HG03280 (cell line): ENCODE data around the gene STARD4.
A peak's percentile ranks its signal among the peaks of the same experiment; 100 is the strongest.

Experiments
- ATAC-seq: cut with Tn5 transposase; IDR thresholded peaks from one replicate; pipeline ENCODE4 v1.9.1; 2021; ENCODE audit warnings: mild to moderate bottlenecking, moderate library complexity; ENCODE audit not compliant: unreplicated experiment

Gene STARD4

GRCh38 chr5:111530298-111530740, 18.0 kb upstream of the STARD4 start:
- peak; percentile 75 for ATAC-seq

DNA sequence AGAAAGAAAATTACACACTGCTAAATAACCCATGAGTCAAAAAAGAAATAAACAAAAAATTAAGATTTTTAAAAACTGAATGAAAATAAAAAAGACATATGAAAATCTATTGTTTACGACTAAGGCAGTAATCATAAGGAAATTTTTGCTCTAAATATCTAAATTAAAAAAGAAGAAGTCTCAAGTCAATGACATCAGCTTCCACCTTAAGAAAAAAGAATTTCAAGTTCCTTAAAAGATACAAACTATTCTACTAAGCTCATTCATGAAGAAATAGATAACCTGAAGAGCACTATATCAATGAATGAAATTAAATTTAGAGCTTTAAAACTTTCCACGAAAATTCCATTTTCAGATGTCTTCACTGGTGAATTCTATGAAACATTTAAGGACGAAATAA, 15.7 kb upstream of the STARD4 start:
- no peak for ATAC-seq

- ATAC-seq, result no peak
Observed at GRCh38 chr5:111520908-111521307, 8.6 kb upstream of the STARD4 start.

- ATAC-seq, result no peak
Observed at GRCh38 chr5:111518777-111519176, 6.4 kb upstream of the STARD4 start.

DNA sequence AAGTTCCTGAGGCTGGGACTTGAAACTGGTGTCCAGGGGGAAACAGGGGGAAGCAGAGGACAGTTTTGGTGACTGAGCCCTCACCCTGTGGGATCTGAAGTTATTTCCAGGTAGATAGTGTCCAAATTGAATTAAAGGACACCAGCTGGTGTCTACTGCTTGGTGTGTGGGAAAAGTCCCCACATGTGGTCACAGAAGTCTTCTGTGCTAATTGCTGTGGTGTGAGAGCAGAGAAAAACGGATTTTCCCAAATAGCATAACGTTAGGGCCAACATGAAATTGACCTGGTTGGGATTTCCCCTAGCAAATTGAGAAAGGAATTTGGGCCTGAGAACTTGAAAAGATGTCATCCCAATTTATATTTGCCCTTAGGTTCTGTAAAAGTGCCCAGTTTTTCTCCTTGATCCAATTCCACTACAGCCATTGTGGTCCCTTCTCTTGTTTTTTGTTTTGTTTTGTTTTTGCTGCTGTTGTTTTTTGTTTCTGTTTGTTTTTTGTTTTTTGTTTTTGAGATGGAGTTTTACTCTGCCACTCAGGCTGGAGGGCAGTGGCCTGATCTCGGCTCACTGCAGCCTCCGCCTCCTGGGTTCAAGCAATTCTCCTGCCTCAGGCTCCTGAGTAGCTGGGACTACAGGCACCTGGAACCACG, 5.6 kb upstream of the STARD4 start:
- ATAC-seq, result no peak

DNA sequence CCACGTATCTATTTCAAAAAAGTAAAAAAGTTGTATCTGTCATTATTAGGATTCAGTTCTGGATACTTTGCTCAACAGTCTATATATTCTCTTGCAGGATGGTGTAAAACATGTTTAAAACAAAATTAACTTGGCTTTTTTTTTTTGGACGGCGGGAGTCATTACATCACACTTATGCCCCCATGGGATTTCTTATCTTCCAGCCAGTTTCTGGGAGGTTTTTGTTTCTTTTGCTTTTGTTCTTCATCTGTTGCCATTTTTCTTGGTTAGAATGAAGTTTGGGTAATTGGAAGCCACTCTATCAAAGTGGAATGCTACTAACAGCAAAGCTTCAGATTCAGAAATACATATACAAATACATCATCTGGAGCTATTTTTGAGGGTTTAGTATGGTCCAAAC, 1.8 kb upstream of the STARD4 start:
- no peak for ATAC-seq

DNA sequence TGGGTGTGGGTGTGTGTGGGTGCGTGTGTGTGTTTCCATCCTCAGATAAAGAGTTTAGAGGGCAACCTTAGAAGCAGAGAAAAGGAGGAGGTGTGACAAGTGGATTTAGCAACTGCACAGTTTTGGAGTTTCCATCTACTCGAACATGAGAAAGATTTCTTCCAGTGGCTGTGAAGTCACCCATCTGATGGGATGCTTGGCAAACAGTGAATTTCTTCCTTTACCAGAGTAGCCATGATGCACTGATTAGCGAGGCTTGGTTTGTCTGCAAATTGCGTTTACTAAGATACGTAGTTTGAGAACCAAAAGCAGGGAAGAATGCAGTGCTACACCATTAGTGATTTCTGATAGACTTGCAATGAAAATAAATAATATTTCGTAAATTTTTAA, 791 bp upstream of the STARD4 start:
- ATAC-seq, result no peak

DNA sequence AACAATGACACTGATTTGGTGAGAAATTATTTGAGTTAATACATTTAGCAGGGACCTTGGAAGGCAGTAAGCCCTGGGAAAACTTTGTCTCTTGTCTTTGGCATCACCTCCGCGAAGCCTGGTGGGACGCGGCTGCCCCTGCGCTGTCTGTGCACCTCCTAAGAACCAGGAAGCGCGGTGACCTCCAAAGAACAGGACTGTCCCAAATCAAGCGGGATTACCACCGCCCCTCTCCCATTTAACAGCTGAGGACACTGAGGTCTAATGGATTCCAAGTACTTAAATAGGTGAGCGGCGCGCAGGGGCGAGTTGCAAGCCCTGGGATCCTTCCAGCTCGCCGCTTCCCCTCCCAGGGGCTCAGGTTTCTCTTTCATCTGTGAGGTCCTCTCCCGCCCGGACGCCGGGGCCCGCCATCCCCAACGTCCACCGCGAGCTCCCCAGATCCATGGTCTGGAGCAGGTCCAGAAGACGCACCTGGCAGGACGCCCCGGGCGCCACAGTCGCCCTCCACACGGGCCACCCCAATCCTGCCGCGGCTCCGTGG, 432 bp downstream of the STARD4 start:
- peak; percentile 23 for ATAC-seq

GRCh38 chr5:111511174-111511830, 1.0 kb downstream of the STARD4 start:
- no peak for ATAC-seq

DNA sequence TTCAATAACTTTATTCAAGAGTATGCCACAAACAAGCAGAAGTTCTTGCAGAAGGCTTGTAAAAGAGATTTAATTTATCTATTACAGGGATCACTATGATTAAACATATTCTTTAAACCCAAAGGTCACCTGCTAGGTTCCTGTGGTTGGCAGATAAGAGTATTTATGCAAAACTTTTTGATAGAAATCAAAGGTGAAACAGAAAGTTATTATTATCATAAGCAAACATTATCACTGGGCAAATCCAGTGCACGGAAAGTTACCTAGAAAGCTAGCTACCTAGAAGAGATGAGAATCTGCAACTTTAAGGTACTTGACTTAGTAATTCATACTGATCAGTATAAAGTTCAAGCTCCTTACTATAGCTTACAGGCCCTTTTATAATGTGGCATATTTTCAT, 3.2 kb downstream of the STARD4 start:
- no peak for ATAC-seq

DNA sequence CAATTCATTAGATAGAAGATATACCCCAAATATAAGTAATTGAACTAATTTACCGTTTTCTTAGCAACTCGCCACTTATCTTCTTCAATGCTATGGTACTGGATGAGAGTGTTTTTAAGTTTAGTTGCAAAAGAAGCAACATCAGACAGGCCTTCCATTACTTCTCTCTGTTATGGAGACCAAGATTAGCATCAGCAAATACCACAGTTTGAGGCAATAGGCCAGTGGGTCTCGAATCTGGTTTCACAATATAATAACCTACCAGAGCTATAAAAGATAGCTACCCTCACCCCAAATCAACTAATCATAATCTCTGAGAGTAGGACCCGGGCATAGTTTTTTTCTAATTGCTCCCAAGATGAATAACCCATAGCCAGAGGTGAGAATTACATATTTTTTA, 5.1 kb downstream of the STARD4 start:
- no peak for ATAC-seq

DNA sequence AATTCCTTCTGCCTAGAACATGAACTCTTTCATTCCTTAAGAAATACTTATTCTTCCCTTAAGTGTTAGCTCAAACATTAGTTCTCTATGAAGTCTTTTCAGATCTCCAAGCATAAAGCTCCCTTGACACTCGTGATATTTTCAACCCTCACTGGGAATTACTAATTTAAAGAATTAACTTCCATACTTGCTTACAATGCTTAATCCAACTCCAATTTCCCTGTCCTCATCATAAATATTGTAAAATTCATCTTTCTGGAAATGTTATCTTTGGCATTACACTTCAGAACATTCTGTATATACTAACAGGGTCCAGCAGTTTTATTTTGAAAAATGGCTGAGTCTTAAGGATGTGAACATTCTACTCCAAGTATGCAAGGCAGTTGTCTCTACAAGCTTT, 7.2 kb downstream of the STARD4 start:
- no peak for ATAC-seq

GRCh38 chr5:111502956-111503355, 9.4 kb downstream of the STARD4 start:
- ATAC-seq, result no peak

DNA sequence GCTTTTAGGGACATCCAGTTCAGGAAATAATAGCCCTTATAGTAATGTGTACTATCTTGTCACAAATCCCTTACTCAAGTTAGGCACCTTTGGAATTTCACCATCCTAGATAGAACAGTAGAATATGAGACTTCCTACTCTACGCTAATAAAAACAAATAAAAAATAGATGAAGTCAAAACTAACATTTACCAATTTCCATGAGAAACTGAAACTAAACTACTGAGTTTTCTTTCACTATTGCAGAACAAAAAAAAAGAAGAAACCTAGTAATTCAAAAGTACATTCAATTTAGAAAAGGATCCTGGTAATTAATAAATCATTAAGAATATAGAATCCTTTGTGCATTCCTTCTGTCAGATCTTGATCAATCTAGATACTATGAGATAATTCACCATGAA, 14.0 kb downstream of the STARD4 start:
- peak; percentile 43 for ATAC-seq

GRCh38 chr5:111495159-111495558, 17.2 kb downstream of the STARD4 start:
- ATAC-seq, result no peak

DNA sequence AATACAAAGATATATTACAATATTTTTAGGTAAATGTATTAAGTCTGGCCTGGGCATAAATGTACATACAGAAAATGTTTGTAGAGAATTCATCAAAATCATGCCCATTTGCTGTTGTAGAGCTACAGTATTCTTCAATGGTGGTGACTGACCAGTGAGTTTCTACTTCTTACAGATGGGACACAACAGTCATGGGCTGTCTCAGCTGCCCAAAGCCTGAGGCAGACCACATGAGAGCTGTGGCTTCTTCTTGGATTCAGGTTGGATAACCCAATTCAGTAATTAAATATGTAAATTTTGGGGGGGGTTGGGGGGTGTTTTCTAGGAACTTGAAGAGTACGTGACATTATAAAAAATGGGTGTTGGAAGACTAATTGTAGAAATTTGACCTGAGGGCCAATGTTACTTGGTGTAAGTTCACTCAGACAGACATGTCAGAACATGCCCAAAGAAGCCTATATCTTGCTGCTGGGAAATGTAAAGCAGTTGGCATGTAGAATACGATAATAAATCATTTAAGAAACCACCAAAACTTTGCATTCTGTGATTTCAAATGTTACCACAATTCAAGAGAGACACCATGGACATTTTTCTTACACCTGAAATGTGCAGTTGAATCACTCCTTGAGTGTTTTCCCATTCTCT, 17.9 kb downstream of the STARD4 start:
- ATAC-seq, result no peak

DNA sequence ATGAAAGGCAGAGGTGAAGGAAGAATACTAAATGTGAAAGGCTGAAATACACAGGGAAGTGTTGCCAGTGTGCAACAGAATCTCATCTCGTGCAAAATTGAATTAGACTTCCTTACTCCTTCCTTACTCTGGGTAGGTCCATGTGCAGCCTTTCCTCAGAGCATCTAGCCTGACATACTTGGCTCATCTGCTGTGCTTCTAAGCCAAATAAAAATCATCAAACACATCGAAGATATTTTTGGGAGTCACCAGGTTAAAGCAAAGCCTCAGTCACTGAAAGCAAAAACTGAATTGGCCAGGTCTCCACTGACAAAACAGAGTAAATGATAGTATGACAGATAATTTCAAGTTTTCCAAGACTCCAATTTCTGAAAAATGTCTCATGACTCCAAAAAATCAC, 19.3 kb downstream of the STARD4 start:
- no peak for ATAC-seq

DNA sequence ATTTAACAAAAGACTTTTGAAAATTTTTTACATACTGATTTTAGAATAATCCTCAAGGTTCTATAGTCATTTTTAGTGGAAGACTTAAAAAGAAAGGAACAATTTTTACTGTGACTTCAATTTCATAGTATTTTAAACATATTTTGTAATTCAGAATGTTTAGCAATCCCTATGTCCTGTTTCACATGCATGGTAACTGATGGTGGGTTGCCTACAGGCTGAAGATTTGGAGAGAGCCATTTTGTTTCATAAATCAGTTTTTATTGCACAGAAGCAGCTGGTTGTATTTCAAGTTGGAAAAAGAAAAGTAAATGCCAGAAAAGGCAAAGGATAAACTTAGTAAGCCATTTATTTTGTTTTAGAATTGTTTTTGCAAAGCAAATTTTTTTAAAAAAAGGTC, 24.0 kb downstream of the STARD4 start:
- no peak for ATAC-seq

- no peak for ATAC-seq
Observed at GRCh38 chr5:111486926-111487325, 25.4 kb downstream of the STARD4 start.

DNA sequence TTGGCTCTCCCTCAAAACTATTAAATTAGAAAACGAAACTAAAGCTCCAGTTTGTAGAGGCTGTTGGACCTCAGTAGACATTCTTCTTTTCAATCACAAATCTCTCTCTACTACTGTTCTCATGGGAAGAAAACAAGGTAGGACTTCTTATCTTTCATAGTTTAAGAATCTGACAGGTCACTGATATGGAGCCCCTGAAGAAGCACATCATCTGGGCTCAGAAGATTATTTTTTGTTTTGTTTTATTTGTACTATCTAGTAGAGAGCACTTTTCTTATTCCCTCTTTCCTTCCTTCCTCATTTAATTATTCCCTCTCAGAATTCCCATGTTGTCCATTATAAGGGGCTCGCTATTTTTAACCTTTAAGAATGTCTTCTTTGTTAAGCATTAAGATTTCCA, 26.3 kb downstream of the STARD4 start:
- no peak for ATAC-seq

DNA sequence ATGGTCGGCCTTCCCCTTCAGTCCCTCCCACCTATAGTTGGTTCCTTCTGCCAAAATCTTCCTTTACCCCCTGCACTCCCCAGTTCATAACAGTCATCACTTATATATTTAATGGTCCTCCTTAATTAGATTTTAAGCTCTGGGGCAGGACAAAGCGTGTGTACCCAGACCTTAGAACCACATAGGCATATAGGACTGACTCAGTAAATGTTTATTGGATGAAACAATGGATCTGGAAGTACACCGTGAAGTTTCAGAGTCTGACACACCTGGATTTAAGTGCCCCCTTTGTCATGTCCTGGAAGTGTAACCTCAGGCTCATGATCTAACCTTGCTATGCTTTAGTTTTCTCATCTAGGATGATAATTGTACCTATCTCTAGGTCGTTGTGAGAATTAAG, 32.0 kb downstream of the STARD4 start:
- ATAC-seq, result no peak

DNA sequence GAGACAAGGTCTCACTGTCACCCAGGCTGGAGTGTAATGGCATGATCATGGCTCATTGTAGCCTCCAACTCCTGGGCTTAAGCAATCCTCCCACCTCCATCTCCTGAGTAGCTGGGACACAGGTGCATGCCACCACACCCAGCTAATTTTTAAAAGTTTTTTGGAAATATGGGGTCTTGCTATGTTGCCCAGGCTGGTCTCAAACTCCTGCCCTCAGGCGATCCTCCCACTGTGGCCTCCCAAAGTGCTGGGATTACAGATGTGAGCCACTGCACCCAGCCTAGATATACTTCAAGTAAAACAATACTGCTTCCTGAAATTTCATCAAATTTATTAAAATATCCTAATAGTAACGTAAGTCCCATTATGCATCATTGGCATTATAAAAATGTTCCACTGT, 33.4 kb downstream of the STARD4 start:
- ATAC-seq, result no peak
